ENCODE measurements around the gene TLR2. TPM values are rescaled to one million over a fixed set of nuclear protein-coding genes. Genes with fewer than 3 reads are reported as not detected.
A peak's percentile ranks its signal among the peaks of the same experiment; 100 is the strongest.

Gene TLR2
- total RNA-seq, 1 donor from 2014 or later: 17.9 TPM

DNA sequence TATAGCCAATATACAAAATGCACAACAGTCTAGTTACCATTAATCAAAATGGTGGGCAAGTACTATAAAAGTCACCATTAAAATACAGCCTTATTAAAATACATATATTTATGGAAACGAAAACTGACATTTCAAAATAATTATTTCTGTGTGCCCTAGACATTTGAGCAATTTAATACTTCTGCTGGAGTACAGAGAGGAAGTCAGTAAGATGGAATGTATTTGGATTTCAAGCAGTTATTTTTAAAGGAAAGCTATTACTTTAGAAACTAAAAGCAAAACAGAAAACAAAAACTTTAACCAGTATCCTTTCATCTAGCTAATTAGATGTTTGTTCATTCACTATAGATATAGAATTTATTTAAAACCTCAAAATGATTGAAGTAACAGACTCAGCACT is 37.8 kb upstream of the TLR2 start:
- DNase-seq (ENCODE audit: low read depth): no peak
- Histone ChIP-seq H3K27me3 (ENCODE audit: control insufficient read depth, insufficient read depth, low read length) (no peaks in the 10 kb centered on the region), H3K36me3 (ENCODE audit: control insufficient read depth, insufficient read depth, low read length) (no peaks in the 10 kb centered on the region), H3K4me3 (ENCODE audit: low read depth, low read length) (no peak overlapping the region)
- TF ChIP-seq, protein P1, sequence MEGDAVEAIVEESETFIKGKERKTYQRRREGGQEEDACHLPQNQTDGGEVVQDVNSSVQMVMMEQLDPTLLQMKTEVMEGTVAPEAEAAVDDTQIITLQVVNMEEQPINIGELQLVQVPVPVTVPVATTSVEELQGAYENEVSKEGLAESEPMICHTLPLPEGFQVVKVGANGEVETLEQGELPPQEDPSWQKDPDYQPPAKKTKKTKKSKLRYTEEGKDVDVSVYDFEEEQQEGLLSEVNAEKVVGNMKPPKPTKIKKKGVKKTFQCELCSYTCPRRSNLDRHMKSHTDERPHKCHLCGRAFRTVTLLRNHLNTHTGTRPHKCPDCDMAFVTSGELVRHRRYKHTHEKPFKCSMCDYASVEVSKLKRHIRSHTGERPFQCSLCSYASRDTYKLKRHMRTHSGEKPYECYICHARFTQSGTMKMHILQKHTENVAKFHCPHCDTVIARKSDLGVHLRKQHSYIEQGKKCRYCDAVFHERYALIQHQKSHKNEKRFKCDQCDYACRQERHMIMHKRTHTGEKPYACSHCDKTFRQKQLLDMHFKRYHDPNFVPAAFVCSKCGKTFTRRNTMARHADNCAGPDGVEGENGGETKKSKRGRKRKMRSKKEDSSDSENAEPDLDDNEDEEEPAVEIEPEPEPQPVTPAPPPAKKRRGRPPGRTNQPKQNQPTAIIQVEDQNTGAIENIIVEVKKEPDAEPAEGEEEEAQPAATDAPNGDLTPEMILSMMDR (IDR thresholded peaks at IDR 0.05; ENCODE audit: insufficient read depth, low read length, poor library complexity, severe bottlenecking): no peak

DNA sequence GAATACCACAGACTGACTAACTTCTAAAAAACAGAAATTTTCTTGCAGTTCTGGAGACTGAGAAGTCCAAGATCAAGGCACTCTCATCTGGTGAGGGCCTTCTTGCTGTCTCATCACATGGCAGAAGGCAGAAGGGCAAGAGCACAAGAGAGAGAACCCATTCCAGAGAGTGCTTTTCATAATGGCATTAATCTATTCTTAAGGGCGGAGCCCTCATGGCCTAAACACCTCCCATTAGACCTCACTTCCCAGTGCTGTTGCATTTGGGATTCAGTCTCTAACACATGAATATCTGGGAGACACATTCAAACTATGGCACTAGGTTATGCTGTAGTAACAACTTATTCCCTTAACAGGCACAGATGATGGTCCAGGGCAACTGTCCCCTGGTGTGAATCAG is 37.1 kb upstream of the TLR2 start:
- Histone ChIP-seq H3K27me3 (ENCODE audit: control insufficient read depth, insufficient read depth, low read length) (no peaks in the 10 kb centered on the region), H3K4me3 (ENCODE audit: low read depth, low read length) (no peak overlapping the region), H3K36me3 (ENCODE audit: control insufficient read depth, insufficient read depth, low read length) (no peaks in the 10 kb centered on the region)
- TF ChIP-seq, protein P1 (IDR thresholded peaks at IDR 0.05; ENCODE audit: insufficient read depth, low read length, poor library complexity, severe bottlenecking): no peak
- no peak for DNase-seq (ENCODE audit: low read depth)

DNA sequence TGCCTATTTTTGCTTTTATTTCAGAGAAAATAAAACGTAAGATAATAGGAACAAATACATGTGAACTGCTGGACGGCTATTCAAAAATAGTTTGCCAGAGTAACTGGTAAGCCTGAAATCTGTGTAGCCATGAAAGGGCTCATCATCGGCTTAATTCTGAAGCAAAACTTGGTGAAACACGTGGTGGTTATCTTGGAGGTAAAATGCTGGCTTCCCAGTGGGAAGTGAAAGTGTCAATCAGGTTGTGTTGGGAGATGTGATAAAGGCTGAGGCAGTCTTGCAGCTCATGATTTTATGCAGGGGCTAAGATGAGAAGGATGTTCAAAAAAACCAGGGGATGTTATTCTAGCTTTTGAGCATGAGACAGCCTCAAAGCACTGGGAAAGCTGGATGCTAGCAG is 36.1 kb upstream of the TLR2 start:
- TF ChIP-seq, protein P1 (IDR thresholded peaks at IDR 0.05; ENCODE audit: insufficient read depth, low read length, poor library complexity, severe bottlenecking): no peak
- Histone ChIP-seq H3K36me3 (ENCODE audit: control insufficient read depth, insufficient read depth, low read length) (no peaks in the 10 kb centered on the region), H3K27me3 (ENCODE audit: control insufficient read depth, insufficient read depth, low read length) (no peaks in the 10 kb centered on the region), H3K4me3 (ENCODE audit: low read depth, low read length) (no peak overlapping the region)
- no peak for DNase-seq (ENCODE audit: low read depth)

- TF ChIP-seq, protein P1 (IDR thresholded peaks at IDR 0.05; ENCODE audit: insufficient read depth, low read length, poor library complexity, severe bottlenecking): peak; percentile 31
- no peak for DNase-seq (ENCODE audit: low read depth)
- Histone ChIP-seq H3K36me3 (ENCODE audit: control insufficient read depth, insufficient read depth, low read length) (no peaks in the 10 kb centered on the region), H3K27me3 (ENCODE audit: control insufficient read depth, insufficient read depth, low read length) (no peaks in the 10 kb centered on the region), H3K4me3 (ENCODE audit: low read depth, low read length) (no peak overlapping the region)
Observed at GRCh38 chr4:153649572-153649991, 34.5 kb upstream of the TLR2 start.

DNA sequence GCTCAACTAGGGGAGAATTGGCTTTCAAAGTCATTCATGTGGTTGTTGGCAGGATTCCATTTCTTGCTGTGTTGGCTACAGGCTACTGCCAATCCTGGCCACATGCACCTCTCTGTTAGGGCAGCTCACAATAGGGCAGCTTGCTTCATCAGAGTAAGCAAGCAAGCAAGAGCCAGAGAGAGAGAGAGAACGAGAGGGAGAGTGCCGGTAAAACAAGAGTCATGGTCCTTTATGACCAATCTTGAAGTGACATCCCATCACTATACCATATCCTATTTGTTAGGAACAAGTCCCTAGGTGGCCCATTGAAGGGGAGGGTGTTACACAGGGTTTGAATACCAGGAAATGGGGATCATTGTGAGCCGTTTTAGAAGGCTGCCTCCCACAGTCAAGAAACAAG is 33.0 kb upstream of the TLR2 start:
- DNase-seq (ENCODE audit: low read depth): no peak
- no peak overlapping the region for H3K4me3 ChIP-seq (ENCODE audit: low read depth, low read length)
- H3K36me3 ChIP-seq (ENCODE audit: control insufficient read depth, insufficient read depth, low read length): no peaks in the 10 kb centered on the region
- TF ChIP-seq, protein P1 (IDR thresholded peaks at IDR 0.05; ENCODE audit: insufficient read depth, low read length, poor library complexity, severe bottlenecking): no peak
- no peaks in the 10 kb centered on the region for H3K27me3 ChIP-seq (ENCODE audit: control insufficient read depth, insufficient read depth, low read length)

- Histone ChIP-seq H3K27me3 (ENCODE audit: control insufficient read depth, insufficient read depth, low read length) (no peaks in the 10 kb centered on the region), H3K4me3 (ENCODE audit: low read depth, low read length) (no peak overlapping the region), H3K36me3 (ENCODE audit: control insufficient read depth, insufficient read depth, low read length) (no peaks in the 10 kb centered on the region)
- TF ChIP-seq, protein P1 (IDR thresholded peaks at IDR 0.05; ENCODE audit: insufficient read depth, low read length, poor library complexity, severe bottlenecking): no peak
- no peak for DNase-seq (ENCODE audit: low read depth)
Observed at GRCh38 chr4:153651587-153651986, 32.5 kb upstream of the TLR2 start.
